HG02870 (cell line): ENCODE results near the gene SLIT3.

Experiments
- ATAC-seq: cut with Tn5 transposase; IDR thresholded peaks from one replicate; pipeline ENCODE4 v1.9.1; 2021; ENCODE audit warnings: mild to moderate bottlenecking, moderate library complexity; ENCODE audit not compliant: unreplicated experiment

Gene SLIT3

DNA sequence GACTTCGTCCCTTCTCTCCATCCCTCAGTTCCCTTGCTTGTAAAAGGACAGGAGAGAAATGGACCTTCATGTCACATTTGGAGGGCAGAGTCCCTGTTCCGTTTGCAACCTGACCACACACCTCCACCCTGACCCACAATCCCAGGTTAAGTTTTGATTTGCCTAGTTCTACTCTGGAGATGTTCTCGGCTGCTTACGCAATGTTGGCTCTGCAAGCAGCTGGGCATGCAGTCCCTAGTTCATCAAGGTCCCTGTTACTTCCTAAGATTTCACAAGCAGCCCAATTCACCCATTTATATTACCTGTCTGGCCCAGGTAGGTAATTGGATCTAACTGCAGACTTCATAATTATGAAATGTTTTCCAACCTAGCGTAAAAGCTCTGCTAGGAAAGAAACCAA is 28.8 kb downstream of the SLIT3 start:
- ATAC-seq = no peak

DNA sequence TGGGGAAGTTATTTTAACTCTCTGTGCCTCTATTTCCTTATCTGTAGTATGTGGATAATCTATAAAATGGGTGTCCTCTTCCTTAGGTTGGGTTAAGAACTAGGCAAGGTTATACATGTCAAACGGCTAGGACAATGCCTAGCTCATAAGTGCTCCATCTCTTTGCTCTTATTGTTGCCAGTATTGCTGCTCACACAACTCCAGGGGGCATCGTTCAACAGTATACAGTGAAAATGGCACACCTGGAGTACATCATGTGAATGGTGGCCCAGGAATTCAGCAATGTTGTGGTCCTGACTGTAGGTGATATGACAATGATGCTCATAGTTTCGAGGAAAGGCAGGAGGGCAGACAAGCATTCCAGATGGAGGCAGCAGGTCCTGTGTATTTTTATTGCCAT is 30.1 kb downstream of the SLIT3 start:
- no peak for ATAC-seq

DNA sequence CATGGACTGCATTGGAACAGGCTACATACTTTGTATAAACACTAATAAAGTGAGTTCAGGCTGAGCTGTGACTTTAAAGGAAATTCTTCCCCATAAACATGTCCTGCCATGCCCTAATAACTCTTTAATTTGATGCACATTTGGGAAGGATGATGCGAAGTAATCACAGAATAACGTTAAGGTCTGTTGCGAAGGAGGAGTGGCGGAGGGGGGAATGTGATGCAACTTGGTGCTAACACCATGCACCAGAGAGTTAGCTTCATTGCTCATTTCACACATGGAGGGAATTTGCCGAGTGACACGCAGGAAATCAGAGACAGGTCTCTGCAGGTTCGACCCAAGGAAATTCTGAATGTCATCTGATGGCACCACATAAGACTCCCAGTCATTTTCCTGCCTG is 32.9 kb downstream of the SLIT3 start:
- no peak for ATAC-seq

DNA sequence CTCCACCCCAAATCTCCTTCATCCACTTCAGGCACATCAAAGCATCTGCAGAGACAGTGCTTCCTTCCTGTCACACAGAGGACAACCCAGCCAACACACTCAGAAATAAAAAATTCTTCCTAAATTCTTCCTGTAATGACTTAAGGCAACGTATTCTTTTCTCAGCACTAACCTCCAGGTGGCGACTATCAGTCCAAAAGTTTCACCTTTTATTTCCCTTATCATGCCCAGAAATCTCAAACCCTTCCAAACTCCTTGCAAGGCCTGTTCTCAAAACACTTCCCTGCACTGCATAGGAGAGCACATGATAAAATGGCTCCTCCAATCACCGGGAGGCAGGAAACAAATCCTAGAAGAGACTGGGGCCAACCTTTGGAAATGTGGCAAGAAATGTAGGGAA is 35.1 kb downstream of the SLIT3 start:
- no peak for ATAC-seq

DNA sequence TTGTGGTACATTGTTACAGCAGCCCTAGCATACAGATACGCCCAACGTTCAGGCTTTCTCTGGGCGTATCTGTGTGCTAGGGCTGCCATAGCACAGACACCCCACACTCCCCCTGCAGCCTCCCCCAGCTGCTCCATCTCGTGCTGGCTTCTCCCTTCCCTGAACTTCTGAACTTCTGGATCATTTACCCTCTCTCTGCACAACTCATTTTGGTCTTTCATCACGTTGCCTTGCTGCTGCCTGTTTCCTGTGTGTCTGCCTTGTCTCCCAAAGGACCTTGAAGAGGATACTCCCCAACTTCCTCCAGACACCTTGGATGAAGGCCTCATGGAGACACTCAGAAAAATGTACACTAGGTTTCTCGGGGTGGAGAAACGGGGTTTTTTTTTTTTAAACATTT is 37.3 kb downstream of the SLIT3 start:
- ATAC-seq = no peak

DNA sequence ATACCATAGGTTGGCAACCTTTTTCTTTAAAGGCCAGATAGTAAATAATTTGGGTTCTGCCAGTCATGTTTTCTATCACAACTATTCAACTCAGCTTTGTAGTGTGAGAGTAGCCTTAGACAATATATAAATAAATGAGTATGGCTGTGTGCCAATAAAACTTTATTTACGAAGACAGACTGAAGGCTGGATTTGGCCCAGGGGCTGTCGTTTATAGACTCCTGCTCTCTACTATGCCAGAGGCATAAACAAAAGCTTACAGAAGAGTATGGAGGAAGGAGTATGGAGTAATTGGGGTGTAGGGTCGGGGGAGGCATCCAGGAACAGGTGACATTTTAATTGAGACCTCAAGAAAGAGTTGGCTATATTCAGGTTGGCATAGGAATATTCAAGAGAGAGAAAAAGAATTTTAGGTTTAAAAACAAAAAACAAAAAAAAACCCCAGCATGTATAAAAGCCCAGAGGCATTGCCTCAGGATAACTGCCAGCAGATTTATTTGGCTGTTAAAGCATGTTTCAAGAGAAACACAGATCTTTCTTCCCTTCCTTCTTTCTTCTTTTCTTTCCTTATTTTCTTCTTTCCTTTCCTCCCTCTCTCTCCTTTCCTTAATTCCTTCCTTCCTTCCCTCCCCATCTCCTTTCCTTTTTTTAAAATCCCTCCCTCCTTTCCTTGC is 39.9 kb downstream of the SLIT3 start:
- no peak for ATAC-seq

DNA sequence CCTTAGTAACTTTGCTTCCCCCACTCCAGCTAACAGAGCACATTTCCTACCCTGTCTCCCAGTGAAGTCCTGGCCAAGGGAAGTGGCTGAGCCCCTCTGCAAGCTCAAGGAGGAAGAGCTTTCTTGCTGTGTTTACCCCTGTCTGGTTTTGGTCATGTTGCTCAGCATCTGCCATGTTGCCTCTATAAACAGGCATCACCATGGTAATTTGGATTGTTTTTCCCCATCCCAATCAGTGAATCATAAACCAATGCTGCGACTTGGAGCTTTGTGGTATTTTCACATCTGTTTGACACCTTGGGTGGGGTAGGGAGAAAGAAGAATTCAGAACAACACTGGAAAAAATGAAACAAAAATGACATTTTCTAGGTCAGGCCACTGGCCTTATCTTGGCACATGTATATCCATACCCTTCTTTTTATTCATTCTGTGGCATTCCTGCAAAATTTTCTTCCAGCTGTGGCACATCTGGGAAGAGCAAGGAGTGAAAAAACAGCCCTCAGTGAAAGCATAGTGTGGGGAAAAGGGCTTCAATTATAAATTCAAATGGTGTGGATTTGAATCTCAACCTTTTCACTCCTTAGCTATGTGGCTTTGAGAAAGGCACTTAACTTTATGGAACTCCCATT is 42.5 kb downstream of the SLIT3 start:
- ATAC-seq = no peak

DNA sequence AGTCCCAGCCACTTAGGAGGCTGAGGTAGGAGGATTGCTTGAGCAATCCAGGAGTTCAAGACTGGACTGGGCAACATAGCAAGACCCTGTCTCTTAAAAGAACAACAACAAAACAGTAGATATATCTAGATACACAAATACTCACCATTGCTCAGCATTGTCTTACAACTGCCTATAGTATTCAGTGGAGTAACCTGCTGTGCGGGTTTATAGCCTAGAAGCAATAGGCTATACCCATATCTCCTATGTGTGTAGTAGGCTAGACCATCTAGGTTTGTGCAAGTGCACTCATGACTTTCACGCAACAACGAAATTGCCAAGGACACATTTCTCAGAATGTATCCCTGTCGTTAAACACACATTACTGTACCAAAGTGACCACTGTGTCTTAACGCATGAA is 44.7 kb downstream of the SLIT3 start:
- no peak for ATAC-seq

DNA sequence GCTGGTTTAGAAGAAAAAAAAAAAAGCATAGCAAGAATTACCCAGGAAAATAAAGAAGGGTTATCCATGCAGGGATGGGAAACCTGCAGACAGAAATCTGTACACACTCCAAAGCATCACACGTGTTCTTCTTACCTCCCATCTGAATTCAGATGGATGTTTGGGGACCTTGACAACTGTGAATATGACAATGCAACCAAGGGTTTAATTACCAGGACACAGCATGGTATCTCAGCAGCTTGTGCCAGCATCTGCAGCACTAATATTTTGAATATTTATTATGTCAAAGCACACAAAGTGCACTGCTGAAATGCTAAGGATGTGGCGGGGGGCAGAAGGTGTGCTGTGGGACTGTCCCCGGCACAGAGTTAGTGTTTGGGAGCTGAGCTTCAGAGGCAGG is 47.9 kb downstream of the SLIT3 start:
- ATAC-seq = no peak

DNA sequence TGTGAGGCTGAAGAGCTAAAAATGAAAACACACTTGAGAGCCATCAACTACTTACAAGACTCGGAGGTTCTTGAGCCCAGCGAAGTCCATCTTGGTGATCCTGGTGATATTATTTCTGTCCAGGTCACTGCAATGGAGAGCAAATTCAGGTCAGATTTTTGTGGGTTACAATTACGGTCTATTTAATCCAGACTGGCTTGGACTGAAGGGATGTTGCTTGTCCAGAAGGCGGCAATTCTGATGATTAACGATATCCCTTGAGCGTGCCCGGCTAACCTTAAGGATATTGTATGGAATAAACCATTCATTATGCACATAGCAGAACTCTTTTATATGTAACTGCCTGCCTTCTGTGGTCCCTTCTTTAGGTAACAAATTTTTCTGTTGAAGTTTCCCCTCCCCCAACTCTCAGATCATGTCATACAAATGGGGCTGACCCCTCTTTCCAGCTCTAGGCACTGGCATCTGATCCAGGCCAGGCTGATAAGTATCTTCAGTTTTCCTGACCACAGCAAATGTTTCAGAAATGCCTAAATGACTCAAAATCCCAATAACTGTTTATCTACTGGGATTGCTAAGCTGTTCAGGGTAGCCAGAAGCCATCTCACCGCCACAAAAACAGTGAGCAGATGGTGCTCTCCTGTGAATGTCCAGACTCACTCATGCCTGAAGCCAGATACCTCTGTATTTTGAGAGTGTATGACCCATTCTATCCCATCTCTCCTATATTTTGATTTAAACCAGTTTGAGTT is 49.4 kb downstream of the SLIT3 start:
- ATAC-seq = no peak

DNA sequence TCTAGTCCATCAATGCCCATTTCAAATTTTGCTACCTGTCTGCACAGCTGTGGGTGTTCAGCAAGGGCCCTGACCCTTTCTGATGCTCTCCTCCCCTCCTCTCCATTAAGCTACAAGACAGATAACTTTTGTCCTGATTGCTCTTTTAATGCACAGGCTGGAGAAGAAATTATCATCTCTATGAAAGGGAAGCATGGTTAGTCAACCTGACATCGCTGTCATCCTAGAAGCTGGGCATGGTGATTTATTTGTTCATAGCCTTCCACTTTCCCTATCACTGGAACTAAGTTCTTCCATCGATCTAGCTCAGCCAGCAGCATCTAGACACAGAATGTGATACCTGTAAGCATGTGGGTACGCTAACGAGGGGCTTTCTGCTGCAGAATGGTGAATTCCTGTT is 50.1 kb downstream of the SLIT3 start:
- no peak for ATAC-seq

DNA sequence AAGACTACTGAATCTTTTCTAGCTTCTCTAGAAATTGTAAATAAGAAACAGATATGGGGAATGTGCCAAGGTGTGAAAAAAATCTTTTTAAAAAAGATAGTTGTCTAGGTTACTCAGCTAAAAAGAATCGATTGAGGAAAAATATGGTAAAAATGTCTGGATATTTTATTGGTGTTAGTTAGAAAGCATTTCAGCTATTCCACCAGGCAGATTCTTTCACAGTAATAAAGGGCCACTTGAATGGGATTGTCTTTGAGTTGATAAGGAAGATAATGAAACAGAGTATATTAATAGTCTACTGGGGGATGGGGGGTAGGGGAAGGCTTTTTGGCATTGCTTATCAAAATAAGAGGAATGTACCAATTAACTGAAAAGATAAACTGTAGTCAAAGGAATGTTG is 51.9 kb downstream of the SLIT3 start:
- ATAC-seq = no peak

DNA sequence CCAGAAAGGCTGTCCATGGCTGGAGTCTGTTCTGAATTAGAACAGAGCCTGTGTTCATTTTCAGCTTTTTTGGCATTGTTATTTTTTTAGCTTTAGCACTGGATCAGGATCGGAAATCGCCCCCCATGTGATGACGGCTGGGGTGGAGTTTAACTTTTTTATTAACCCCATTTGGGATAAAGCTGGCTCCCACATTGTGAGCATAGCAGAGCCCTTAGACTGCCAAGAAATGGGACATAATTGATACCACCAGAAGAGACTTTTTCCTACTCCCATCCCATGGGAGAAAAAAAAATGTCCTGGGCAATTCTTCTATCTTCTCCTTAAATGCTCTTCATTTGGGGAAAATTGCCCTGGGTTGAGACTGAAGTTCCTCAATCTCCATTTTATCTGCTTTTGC is 52.4 kb downstream of the SLIT3 start:
- ATAC-seq = no peak

DNA sequence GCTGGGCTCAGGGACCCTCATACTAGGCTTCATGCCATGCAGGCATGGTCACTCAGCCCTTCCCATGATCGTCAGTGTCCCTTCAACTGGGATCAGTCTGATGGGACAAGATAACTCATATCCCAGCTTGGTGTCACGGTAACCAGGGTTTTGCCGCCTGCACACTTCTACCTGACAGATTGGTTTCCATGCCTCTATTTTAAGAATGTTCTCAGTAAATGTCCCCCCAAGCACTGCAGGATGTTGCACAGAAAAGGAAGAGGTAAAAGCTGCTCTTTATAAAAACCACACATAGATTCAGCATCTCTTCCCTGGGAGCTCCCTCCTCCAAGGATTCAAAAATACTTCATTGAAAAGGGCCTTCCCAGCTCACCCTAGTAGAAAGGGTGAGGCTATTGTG is 56.1 kb downstream of the SLIT3 start:
- ATAC-seq = no peak

DNA sequence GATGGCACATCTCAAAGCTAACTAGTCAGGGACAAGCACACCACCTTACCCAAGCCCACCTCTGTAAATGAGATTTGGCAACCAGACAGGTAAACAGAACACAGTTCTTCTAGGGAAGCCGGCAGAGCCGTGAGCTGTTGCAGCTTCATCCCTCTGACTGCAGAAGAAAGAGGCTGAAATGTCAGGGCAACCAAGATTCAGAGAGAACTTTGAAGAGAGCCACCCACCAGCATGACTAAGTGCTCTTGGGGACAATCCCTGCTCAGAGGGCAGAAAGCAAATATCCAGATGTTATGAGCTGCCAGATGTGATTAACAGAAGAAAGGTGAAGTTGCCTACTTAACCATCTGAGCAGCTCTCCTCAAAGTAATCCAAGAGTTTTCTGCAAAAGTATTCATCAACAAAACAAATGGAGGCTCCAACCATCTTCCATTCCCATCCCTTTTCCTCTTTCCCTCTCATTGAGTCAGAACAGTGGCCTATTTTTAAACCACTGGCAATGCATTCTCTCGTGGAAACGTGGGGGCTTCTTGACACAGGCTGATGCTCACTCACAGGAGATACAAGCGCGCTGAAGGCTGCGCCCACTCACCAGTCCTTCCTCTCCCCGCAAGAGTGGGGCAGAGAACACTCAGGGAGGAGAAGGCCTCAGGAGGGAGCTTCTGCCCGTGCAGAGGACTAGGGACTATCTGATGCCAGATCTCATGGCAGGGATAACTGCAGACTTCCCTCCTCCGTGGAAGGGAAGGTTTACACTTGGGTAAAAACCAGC is 57.1 kb downstream of the SLIT3 start:
- ATAC-seq = no peak

DNA sequence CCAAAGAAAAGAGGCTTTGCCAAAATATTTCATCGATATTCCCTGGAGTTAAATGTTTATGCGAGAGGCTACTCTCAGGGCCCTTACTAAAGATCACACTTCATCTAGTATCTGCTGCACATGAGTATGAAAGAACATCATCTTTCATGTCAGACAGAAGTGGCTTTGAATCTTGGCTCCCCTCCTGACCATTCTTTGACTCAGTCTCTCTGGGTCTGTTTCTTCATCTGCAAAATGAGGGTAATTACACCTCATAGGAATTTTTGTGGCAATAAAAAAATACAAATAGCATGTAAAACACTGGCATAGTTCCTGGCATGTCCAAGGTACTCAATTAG is 58.1 kb downstream of the SLIT3 start:
- no peak for ATAC-seq

DNA sequence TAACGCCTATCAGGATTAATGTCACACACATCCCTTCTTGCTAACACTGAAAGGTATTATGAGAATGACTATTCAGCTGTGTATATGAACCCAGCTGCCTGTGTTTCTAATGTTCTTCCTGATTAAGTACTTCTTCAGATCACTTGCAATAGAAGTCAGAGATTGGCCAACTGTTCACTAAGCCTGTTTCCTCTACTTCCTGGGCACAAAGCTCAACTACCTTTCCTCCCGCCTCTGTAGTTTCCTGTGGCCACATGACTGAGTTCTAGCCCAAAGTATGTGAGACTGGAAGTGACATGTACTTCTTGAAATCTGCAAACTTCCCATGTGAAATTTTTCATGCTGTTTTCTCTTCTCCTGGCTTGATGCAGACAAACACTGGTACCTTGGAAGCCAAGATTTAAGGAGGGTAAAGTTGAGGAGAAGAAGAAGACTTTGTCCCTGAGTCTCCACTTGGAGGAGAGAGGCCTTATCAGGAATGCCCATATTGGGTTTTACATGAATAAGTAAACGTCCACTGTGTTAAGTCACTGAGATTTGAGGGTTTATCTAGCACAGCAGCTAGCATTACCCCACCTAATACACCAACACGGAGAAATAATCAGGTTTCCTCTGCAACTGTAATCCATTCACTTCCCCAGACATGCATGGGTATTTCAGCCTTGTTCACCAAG is 58.6 kb downstream of the SLIT3 start:
- ATAC-seq = no peak

DNA sequence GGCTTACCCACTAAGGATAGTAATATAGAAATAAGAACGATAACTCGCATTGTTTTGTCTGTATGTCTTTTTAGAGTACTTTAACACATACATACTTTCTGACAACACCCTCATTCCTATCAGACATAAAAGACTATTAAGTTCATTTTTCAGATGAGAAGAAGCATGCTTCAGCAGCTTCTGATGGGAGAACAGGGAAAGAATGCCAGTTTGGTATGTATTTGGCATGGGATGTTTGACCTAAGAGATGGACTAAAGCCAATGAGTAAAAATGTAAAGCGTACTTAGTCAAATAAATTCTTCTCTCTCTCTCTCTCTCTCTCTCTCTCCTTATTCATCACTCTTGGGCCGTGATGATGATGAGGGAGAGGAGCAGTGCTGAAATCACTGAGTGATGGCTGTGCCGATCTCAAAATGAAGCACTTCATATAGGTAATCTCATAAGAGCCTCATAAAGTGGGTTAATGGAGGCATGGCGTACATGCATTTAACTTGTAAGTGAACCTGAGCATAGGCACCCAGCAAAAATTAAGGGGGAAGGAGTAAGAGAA is 71.5 kb downstream of the SLIT3 start:
- ATAC-seq = no peak

DNA sequence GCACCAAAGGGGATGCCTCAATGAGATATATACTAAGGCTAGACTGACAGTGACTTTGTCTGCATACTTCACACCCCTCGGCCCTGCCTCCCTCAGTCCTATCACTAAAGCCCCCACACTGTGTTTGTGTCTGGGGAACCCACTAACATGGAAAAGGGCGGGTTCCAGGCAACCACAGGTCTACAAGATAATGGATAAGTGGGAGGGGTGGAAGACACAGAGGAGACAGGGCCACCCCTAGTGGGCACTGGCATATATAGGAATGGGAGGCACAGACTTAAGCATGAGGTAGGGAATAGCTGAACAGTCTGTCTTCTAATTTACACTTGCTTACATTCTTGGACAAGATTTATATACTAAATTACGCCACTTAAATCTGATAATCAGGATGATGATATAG is 74.0 kb downstream of the SLIT3 start:
- ATAC-seq = no peak

DNA sequence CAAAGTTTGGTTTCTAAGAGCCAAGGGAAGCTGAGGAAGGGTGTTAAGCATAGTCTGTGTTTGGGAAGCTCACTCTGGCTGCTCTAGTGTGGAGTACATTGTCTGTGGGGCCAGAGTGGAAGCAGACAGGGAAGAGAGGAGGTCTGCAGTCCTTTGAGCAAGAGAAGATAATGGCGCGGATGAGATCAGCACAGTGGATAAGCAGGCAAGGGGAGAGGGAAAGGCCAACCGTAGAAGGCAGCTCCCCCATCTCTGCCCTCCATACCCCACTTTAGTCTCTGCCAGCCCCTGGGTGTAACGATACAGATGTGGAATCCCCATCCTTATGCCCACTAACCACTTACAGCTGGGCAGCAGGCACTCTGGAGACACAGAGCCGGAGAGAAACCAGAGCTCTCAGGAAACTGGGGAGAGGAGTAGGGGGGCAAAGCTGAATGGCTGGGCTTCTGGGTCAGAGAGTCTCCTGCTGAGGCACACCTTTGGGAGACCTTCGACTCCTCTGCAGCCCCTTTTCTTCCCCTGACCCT is 75.0 kb downstream of the SLIT3 start:
- no peak for ATAC-seq

DNA sequence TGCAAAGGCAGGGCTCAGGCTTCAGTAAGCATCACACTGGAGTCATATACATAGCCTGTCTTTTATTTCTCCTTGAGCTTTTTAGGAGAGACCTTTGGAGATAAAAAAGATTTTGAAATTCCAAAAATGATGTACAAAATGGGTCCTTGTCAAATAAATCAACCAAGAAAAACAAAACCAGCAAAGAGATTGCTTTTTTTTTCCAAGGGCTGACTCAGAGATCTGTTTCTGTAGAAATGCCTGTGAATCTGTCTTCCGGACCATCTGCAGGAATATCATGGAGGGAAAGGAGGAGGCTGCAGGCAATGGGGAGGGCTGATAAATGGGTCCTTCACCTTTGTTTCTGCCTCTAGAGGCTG is 77.4 kb downstream of the SLIT3 start:
- ATAC-seq = no peak
